Astrocyte (in vitro differentiated cells and primary cell): Measurements from ENCODE around the gene ERAL1. TPM values are rescaled to one million over a fixed set of nuclear protein-coding genes. Genes with fewer than 3 reads are reported as not detected.

Experiments
- DNase-seq: peaks from one replicate; pipeline ENCODE4 v3.0.0-alpha.2; 2010; ENCODE audit warnings: low read depth
- FAIRE-seq: peaks from 2 replicates; lab custom pipeline; 2011; peaks lifted over from hg19 to GRCh38; lab: Jason Lieb, UNC
- H2AFZ ChIP-seq: 2 replicates; pipeline ENCODE4 v1.6.0; 2012; ENCODE audit warnings: low read depth, low read length, inconsistent platforms
- H3K27ac ChIP-seq: 2 replicates; pipeline ENCODE4 v1.5.1; 2011; ENCODE audit warnings: low read depth, low read length, inconsistent platforms
- H3K27me3 ChIP-seq: 2 replicates; pipeline ENCODE4 v1.6.0; 2011; ENCODE audit warnings: low read length, inconsistent platforms; ENCODE audit not compliant: insufficient read depth
- H3K36me3 ChIP-seq: 2 replicates; pipeline ENCODE4 v1.5.1; 2011; ENCODE audit warnings: low read length, inconsistent platforms; ENCODE audit not compliant: insufficient read depth
- H3K4me1 ChIP-seq: 2 replicates; pipeline ENCODE4 v1.5.1; 2011; ENCODE audit warnings: low read length, inconsistent platforms; ENCODE audit not compliant: insufficient read depth
- H3K4me2 ChIP-seq: 2 replicates; pipeline ENCODE4 v1.6.0; 2012; ENCODE audit warnings: low read length, inconsistent platforms
- H3K4me3 ChIP-seq: 2 replicates; pipeline ENCODE4 v1.5.1; 2011; ENCODE audit warnings: low read depth, mild to moderate bottlenecking, low read length, inconsistent platforms; ENCODE audit not compliant: insufficient read depth
- H3K79me2 ChIP-seq: 2 replicates; pipeline ENCODE4 v1.6.0; 2012; ENCODE audit warnings: mild to moderate bottlenecking, low read length, inconsistent platforms; ENCODE audit not compliant: insufficient read depth
- H3K9ac ChIP-seq: 2 replicates; pipeline ENCODE4 v1.6.0; 2012; ENCODE audit warnings: mild to moderate bottlenecking, low read length, inconsistent platforms
- H3K9me3 ChIP-seq: 2 replicates; pipeline ENCODE4 v1.5.1; 2012; ENCODE audit warnings: low read depth, mild to moderate bottlenecking, low read length, inconsistent platforms; ENCODE audit not compliant: insufficient read depth
- H4K20me1 ChIP-seq: 2 replicates; pipeline ENCODE4 v1.6.0; 2012; ENCODE audit warnings: low read length, inconsistent platforms; ENCODE audit not compliant: insufficient read depth
- H3K27ac Mint-ChIP-seq: one replicate; pipeline ENCODE4 v1.8.0; 2021; ENCODE audit warnings: mild to moderate bottlenecking, mixed read lengths; ENCODE audit not compliant: unreplicated experiment
- H3K27me3 Mint-ChIP-seq: one replicate; pipeline ENCODE4 v1.8.0; 2021; ENCODE audit warnings: low read depth, mixed read lengths; ENCODE audit not compliant: unreplicated experiment
- H3K36me3 Mint-ChIP-seq: one replicate; pipeline ENCODE4 v1.8.0; 2021; ENCODE audit warnings: low read depth, mixed read lengths; ENCODE audit not compliant: unreplicated experiment
- H3K4me1 Mint-ChIP-seq: one replicate; pipeline ENCODE4 v1.8.0; 2021; ENCODE audit warnings: low read depth, mixed read lengths; ENCODE audit not compliant: unreplicated experiment
- H3K4me3 Mint-ChIP-seq: one replicate; pipeline ENCODE4 v1.8.0; 2021; ENCODE audit warnings: mild to moderate bottlenecking, moderate library complexity, mixed read lengths; ENCODE audit not compliant: unreplicated experiment
- H3K9me3 Mint-ChIP-seq: one replicate; pipeline ENCODE4 v1.8.0; 2021; ENCODE audit warnings: mild to moderate bottlenecking, mixed read lengths; ENCODE audit not compliant: unreplicated experiment
- EZH2 ChIP-seq: IDR thresholded peaks from 2 replicates; pipeline ENCODE4 v1.6.1; 2012; ENCODE audit warnings: mild to moderate bottlenecking, low read length, inconsistent platforms; ENCODE audit not compliant: insufficient read depth
- total RNA-seq: library from RNA; stranded (reverse); gene quantifications from 2 replicates; pipeline ENCODE4 v1.2.1, GENCODE V29; 2021
- TF ChIP-seq, protein P1 (sequence below): IDR thresholded peaks from 2 replicates; pipeline ENCODE4 v1.5.1; 2011; ENCODE audit warnings: low read depth, mild to moderate bottlenecking, inconsistent platforms, low read length, moderate library complexity; ENCODE audit not compliant: insufficient read depth

The ERAL1 gene
- total RNA-seq, 1 donor from 2014 or later, result 38.4 TPM

DNA sequence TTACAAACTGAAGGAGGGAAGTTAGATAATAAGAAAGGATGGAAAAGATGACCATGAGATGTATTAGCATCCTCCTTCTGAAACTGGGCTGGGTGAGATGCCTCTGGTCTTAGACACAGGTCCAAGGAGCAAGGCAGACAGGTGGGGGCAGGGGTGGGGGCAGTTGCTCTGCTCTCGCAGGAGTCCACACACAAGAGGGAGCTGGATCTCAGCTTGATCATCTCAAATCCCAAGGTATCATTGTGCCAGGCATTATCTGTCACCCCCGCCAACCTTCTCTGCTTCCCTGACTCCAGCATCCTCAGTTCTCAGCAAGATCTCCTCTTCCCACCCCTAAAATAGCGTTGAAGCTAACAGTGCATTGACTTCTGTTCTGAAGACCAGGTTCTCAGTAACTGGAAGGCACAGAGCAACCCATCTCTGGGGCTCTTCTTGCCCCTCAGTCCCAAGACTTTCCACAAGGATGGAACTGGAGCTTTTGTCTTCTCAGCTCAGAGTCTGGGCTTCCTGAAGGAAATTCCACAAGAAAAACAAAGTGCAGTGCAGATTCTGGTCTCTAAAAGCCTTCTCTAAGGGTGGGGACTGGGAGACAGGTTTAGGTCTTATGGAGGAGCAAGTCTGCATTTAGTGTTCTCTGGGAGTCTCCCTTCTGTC, 41.1 kb downstream of the ERAL1 start:
- DNase-seq (no peak), FAIRE-seq (no peak)
- TF ChIP-seq EZH2, result no peak
- H3K27ac Mint-ChIP-seq, result peak overlapping the region; percentile 77
- no peaks in the 10 kb centered on the region for H3K9me3 ChIP-seq
- H4K20me1 ChIP-seq, result peaks cover 29% of the 10 kb centered on the region
- peaks cover 14% of the 10 kb centered on the region for H3K4me1 Mint-ChIP-seq
- H2AFZ ChIP-seq, result no peak overlapping the region
- peaks cover 9% of the 10 kb centered on the region for H3K4me1 ChIP-seq
- H3K36me3 ChIP-seq, result no peaks in the 10 kb centered on the region
- no peak overlapping the region for H3K9ac ChIP-seq
- no peaks in the 10 kb centered on the region for H3K27me3 ChIP-seq
- no peak overlapping the region for H3K4me3 ChIP-seq
- peak overlapping the region; percentile 96 for H3K4me2 ChIP-seq
- H3K79me2 ChIP-seq, result peaks cover 6% of the 10 kb centered on the region
- H3K27ac ChIP-seq, result no peak overlapping the region
- H3K9me3 Mint-ChIP-seq, result no peaks in the 10 kb centered on the region
- peak overlapping the region; percentile 96 for H3K4me3 Mint-ChIP-seq
- peaks cover 9% of the 10 kb centered on the region for H3K36me3 Mint-ChIP-seq
- peaks cover 1% of the 10 kb centered on the region for H3K27me3 Mint-ChIP-seq

DNA sequence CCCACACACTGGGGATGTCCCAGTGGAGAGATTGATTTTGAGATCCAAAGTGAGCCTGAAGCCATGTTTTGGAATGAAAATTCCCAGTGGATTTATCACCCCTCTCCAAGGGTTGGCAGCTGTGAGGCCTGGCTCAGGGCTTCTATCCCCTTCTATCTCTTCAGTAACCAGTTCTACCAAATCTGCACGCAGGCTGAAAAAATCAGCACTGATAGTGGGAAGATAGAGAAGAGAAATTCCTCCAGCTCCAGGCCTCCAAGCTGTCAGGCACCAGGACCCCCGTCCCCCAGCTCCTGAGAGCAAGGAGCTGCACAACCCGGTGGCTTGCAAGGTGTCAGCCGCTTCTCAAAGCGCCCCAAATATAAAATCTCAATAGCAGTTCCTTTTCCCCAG, 41.7 kb downstream of the ERAL1 start:
- H3K79me2 ChIP-seq, result peaks cover 6% of the 10 kb centered on the region
- peaks cover 9% of the 10 kb centered on the region for H3K4me1 ChIP-seq
- H3K9me3 ChIP-seq, result no peaks in the 10 kb centered on the region
- peaks cover 1% of the 10 kb centered on the region for H3K27me3 Mint-ChIP-seq
- peak overlapping the region; percentile 74 for H3K9ac ChIP-seq
- peak overlapping the region; percentile 96 for H3K4me3 Mint-ChIP-seq
- peaks cover 23% of the 10 kb centered on the region for H4K20me1 ChIP-seq
- no peak for FAIRE-seq
- no peak for DNase-seq
- H3K27ac ChIP-seq, result no peak overlapping the region
- peaks cover 9% of the 10 kb centered on the region for H3K36me3 Mint-ChIP-seq
- no peaks in the 10 kb centered on the region for H3K9me3 Mint-ChIP-seq
- peak overlapping the region; percentile 96 for H3K4me2 ChIP-seq
- H3K27ac Mint-ChIP-seq, result peak overlapping the region; percentile 77
- peak overlapping the region; percentile 75 for H3K4me3 ChIP-seq
- H2AFZ ChIP-seq, result peak overlapping the region; percentile 96
- TF ChIP-seq EZH2, result no peak
- TF ChIP-seq, protein P1, sequence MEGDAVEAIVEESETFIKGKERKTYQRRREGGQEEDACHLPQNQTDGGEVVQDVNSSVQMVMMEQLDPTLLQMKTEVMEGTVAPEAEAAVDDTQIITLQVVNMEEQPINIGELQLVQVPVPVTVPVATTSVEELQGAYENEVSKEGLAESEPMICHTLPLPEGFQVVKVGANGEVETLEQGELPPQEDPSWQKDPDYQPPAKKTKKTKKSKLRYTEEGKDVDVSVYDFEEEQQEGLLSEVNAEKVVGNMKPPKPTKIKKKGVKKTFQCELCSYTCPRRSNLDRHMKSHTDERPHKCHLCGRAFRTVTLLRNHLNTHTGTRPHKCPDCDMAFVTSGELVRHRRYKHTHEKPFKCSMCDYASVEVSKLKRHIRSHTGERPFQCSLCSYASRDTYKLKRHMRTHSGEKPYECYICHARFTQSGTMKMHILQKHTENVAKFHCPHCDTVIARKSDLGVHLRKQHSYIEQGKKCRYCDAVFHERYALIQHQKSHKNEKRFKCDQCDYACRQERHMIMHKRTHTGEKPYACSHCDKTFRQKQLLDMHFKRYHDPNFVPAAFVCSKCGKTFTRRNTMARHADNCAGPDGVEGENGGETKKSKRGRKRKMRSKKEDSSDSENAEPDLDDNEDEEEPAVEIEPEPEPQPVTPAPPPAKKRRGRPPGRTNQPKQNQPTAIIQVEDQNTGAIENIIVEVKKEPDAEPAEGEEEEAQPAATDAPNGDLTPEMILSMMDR, result no peak
- peaks cover 14% of the 10 kb centered on the region for H3K4me1 Mint-ChIP-seq
- H3K27me3 ChIP-seq, result no peaks in the 10 kb centered on the region
- H3K36me3 ChIP-seq, result no peaks in the 10 kb centered on the region

DNA sequence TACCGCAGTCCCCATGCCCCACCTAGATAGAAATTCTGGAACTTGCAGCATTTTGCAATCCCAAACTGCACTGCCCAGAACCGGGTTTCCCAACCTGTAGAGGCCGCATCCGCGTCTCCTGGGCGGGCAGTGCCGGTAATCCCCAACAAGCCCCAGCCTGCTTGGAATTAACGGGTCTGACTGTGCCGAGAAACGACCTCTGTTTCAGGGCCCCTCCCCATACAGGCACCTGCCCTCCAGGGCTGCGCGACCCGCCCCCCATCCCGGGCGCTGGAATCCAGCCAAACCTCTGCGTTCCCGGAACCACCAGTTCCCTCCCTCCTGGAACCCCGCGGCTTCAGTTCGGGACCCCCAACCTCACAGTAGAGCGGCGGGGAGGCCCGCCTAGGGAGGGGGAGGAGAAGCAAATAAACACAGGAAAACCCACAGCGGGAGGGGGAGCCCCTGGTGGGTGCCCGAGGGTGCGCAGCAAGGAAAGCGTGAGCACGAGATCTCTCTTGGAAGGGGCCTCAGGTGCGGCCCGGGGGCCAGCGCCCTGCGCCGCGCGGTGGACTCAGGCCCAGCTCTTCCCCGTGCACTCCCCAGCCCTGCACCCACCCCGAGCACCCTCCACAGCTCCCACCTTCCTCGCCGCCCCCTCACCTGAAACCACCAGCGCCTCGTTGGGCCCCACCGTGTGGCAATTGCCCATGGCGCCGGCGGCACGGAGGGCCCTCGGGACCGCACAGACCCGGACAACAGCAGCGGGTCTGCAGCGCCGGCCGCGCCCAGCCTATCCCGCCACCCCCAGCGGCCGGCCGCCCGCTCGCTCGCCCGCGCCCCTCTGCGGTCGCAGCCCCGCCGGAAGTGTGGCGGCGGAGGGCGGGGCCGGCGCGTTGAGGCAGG, 42.3 kb downstream of the ERAL1 start, which contains the start of gene FLOT2:
Gene FLOT2, minus strand, starts transcription at position 850 of the 885 bp plus-strand sequence. Its CDS starts 159 bp downstream, at position 691.
- Mint-ChIP-seq H3K4me3 (peak within 1 kb of the TSS; percentile 96), H3K27ac (peak within 1 kb of the TSS; percentile 77), H3K4me1 (peaks cover 20% of the 10 kb centered on the region), H3K36me3 (peaks cover 6% of the 10 kb centered on the region), H3K27me3 (peaks cover 1% of the 10 kb centered on the region), H3K9me3 (no peaks in the 10 kb centered on the region)
- H4K20me1 ChIP-seq, result peaks cover 23% of the 10 kb centered on the region
- no peaks in the 10 kb centered on the region for H3K9me3 ChIP-seq
- no peak for TF ChIP-seq EZH2
- TF ChIP-seq, protein P1, result no peak
- H3K27me3 ChIP-seq, result no peaks in the 10 kb centered on the region
- no peak within 1 kb of the TSS for H3K27ac ChIP-seq
- H3K4me2 ChIP-seq, result peak within 1 kb of the TSS; percentile 96
- peak within 1 kb of the TSS; percentile 96 for H2AFZ ChIP-seq
- peaks cover 10% of the 10 kb centered on the region for H3K4me1 ChIP-seq
- no peaks in the 10 kb centered on the region for H3K36me3 ChIP-seq
- FAIRE-seq, result no peak
- no peak for DNase-seq
- peak within 1 kb of the TSS; percentile 75 for H3K4me3 ChIP-seq
- peak within 1 kb of the TSS; percentile 74 for H3K9ac ChIP-seq
- peaks cover 6% of the 10 kb centered on the region for H3K79me2 ChIP-seq
